SK-N-SH (cell line): ENCODE data around the gene GANAB. TPM values are rescaled to one million over a fixed set of nuclear protein-coding genes. Genes with fewer than 3 reads are reported as not detected.

Experiments used
- CTCF ChIA-PET: fragments of 300-600, 350-600 bp; formaldehyde crosslinking; extraction: SDS; loops from one replicate; lab custom pipeline; 2021; lab: Yijun Ruan, JAX
- POLR2A ChIA-PET: fragments of 350-600 bp; sonication (Branson Sonifier 250); formaldehyde crosslinking; extraction: SDS; loops from one replicate; lab custom pipeline; 2020; ENCODE audit warnings: antibody characterized with exemption, inconsistent platforms; lab: Yijun Ruan, JAX
- DNase-seq: peaks from one replicate; pipeline ENCODE4 v3.0.0; 2012
- H2AFZ ChIP-seq: fragments of 200-600 bp; sonication (generic); 2 replicates; pipeline ENCODE4 v1.8.1; 2016; ENCODE audit warnings: antibody characterized with exemption, mild to moderate bottlenecking, low read depth
- H3F3A ChIP-seq: fragments of 200-600 bp; sonication (generic); replicated peaks from 2 replicates; pipeline ENCODE3; 2016; ENCODE audit warnings: antibody characterized with exemption, mild to moderate bottlenecking; ENCODE audit not compliant: insufficient read depth
- H3K27ac ChIP-seq, 2 experiments: fragments of 200-500 bp in 1 of 2; fragments of 200-600 bp in 1 of 2; sonication (Bioruptor generic) in 1 of 2; sonication (generic), shearing (Covaris generic) in 1 of 2; 2 replicates each; pipeline versions ENCODE4 v1.5.1 to v1.6.1; 2014 to 2016; ENCODE audit warnings: low read depth in 2 of 2, inconsistent platforms in 1 of 2, low read length in 1 of 2, mild to moderate bottlenecking in 1 of 2, mixed read lengths in 1 of 2
- H3K27me3 ChIP-seq: fragments of 200-600 bp; sonication (generic), shearing (Covaris generic); 2 replicates; pipeline ENCODE4 v1.6.1; 2016; ENCODE audit warnings: mixed run types; ENCODE audit not compliant: insufficient read depth
- H3K36me3 ChIP-seq, 2 experiments: fragments of 200-500 bp in 1 of 2; fragments of 200-600 bp in 1 of 2; sonication (Bioruptor generic) in 1 of 2; sonication (generic) in 1 of 2; replicated peaks in 1 of 2; 2 replicates each; pipeline versions ENCODE3 to v1.5.1; 2014 to 2016; ENCODE audit warnings: low read length in 1 of 2, mild to moderate bottlenecking in 1 of 2; ENCODE audit not compliant: insufficient read depth in 2 of 2, control insufficient read depth in 1 of 2
- H3K4me1 ChIP-seq, 2 experiments: fragments of 200-500 bp in 1 of 2; fragments of 200-600 bp in 1 of 2; sonication (Bioruptor generic) in 1 of 2; sonication (generic), shearing (Covaris generic) in 1 of 2; 2 replicates each; pipeline versions ENCODE4 v1.5.1 to v1.6.1; 2014 to 2016; ENCODE audit warnings: low read depth in 1 of 2, low read length in 1 of 2, mixed run types in 1 of 2; ENCODE audit not compliant: insufficient read depth in 2 of 2, control insufficient read depth in 1 of 2
- H3K4me2 ChIP-seq: fragments of 200-600 bp; sonication (generic), shearing (Covaris generic); 2 replicates; pipeline ENCODE4 v1.6.1; 2017; ENCODE audit warnings: mixed run types
- H3K4me3 ChIP-seq, 2 experiments: fragments of 200-500 bp in 1 of 2; fragments of 200-600 bp in 1 of 2; sonication (Bioruptor generic) in 1 of 2; sonication (generic), shearing (Covaris generic) in 1 of 2; 2 replicates each; pipeline versions ENCODE4 v1.5.1 to v1.8.1; 2014 to 2016; ENCODE audit warnings: low read depth in 2 of 2, inconsistent platforms in 1 of 2, low read length in 1 of 2, mild to moderate bottlenecking in 1 of 2, mixed read lengths in 1 of 2, moderate library complexity in 1 of 2
- H3K79me2 ChIP-seq: fragments of 200-600 bp; sonication (generic); 2 replicates; pipeline ENCODE4 v1.8.1; 2017; ENCODE audit warnings: mild to moderate bottlenecking; ENCODE audit not compliant: insufficient read depth
- H3K9ac ChIP-seq: fragments of 200-600 bp; sonication (generic); 2 replicates; pipeline ENCODE4 v1.6.1; 2017; ENCODE audit warnings: mixed run types
- H3K9me2 ChIP-seq: fragments of 200-600 bp; sonication (generic); 2 replicates; pipeline ENCODE4 v1.6.1; 2017; ENCODE audit warnings: mixed run types
- H3K9me3 ChIP-seq: fragments of 200-600 bp; sonication (generic); 2 replicates; pipeline ENCODE4 v1.6.1; 2017; ENCODE audit warnings: mixed run types, mild to moderate bottlenecking, moderate library complexity
- H4K20me1 ChIP-seq: fragments of 200-600 bp; sonication (generic); 2 replicates; pipeline ENCODE4 v1.6.1; 2017; ENCODE audit warnings: mild to moderate bottlenecking, mixed run types; ENCODE audit not compliant: insufficient read depth
- CHD2 ChIP-seq: fragments of 150-350 bp; IDR thresholded peaks from 2 replicates; pipeline ENCODE4 v1.6.1; 2018; ENCODE audit warnings: low read length; ENCODE audit not compliant: partially characterized antibody
- EP300 ChIP-seq, 2 experiments: IDR thresholded peaks; 2 replicates each; pipeline versions ENCODE4 v1.4.0 to v1.6.1; 2012; ENCODE audit warnings: borderline replicate concordance in 1 of 2, low read depth in 1 of 2, low read length in 1 of 2
- EZH2phosphoT487 ChIP-seq: fragments of 200-600 bp; sonication (generic); IDR thresholded peaks from 2 replicates; pipeline ENCODE4 v1.6.1; 2017; ENCODE audit warnings: low read depth, mixed run types, mild to moderate bottlenecking, antibody characterized with exemption, moderate library complexity, borderline replicate concordance
- FOSL2 ChIP-seq: IDR thresholded peaks from 2 replicates; pipeline ENCODE4 v1.4.0; 2012; ENCODE audit warnings: low read depth, mild to moderate bottlenecking, moderate library complexity, borderline replicate concordance
- JUND ChIP-seq: IDR thresholded peaks from 2 replicates; pipeline ENCODE4 v1.4.0; 2012
- MXI1 ChIP-seq: IDR thresholded peaks from 2 replicates; pipeline ENCODE4 v1.6.1; 2012; ENCODE audit warnings: mild to moderate bottlenecking, low read depth, low read length, improper control_type of control experiment
- NFIC ChIP-seq: IDR thresholded peaks from 2 replicates; pipeline ENCODE4 v1.4.0; 2012; ENCODE audit warnings: borderline replicate concordance
- RAD21 ChIP-seq: IDR thresholded peaks from 2 replicates; pipeline ENCODE4 v1.6.1; 2012; ENCODE audit warnings: mild to moderate bottlenecking, low read length
- RXRA ChIP-seq: IDR thresholded peaks from 2 replicates; pipeline ENCODE4 v1.4.0; 2012; ENCODE audit warnings: low read depth, mild to moderate bottlenecking, borderline replicate concordance
- SMC3 ChIP-seq: IDR thresholded peaks from 2 replicates; pipeline ENCODE4 v1.6.1; 2012; ENCODE audit warnings: low read depth, low read length, improper control_type of control experiment
- TAF1 ChIP-seq: IDR thresholded peaks from 2 replicates; pipeline ENCODE4 v1.6.1; 2012; ENCODE audit warnings: low read depth, mild to moderate bottlenecking, low read length, moderate library complexity, borderline replicate concordance
- TCF12 ChIP-seq: IDR thresholded peaks from 2 replicates; pipeline ENCODE4 v1.4.0; 2012
- YY1 ChIP-seq: IDR thresholded peaks from 2 replicates; pipeline ENCODE4 v1.4.0; 2012; ENCODE audit warnings: low read depth, mild to moderate bottlenecking
- WGBS: methylation state at CpG from one replicate; pipeline ENCODE4 v1.1.6; 2017; ENCODE audit warnings: low lambda C conversion rate; 5-methylcytosine and 5-hydroxymethylcytosine counted together
- polyA plus RNA-seq, 3 experiments: library from polyadenylated mRNA; depleted of rRNA; stranded (reverse); fragments of >200 nt; gene quantifications; 2 replicates each; pipeline ENCODE4 v1.2.3, GENCODE V29; 2012
- TF ChIP-seq, protein P1 (sequence below): fragments of 150-350 bp; IDR thresholded peaks from 2 replicates; pipeline ENCODE4 v1.6.1; 2017; ENCODE audit warnings: antibody characterized with exemption, low read length, low read depth, borderline replicate concordance
- TF ChIP-seq, protein P2 (sequence below): fragments of 200-600 bp; sonication (generic); IDR thresholded peaks from 2 replicates; pipeline ENCODE4 v1.6.1; 2017; ENCODE audit warnings: antibody characterized with exemption, mild to moderate bottlenecking, moderate library complexity
- TF ChIP-seq, protein P3 (sequence below): IDR thresholded peaks from 2 replicates; pipeline ENCODE4; 2012
- TF ChIP-seq, protein P4 (sequence below): IDR thresholded peaks from 2 replicates; pipeline ENCODE4 v1.4.0; 2012; ENCODE audit warnings: low read depth, borderline replicate concordance

The GANAB gene
- polyA plus RNA-seq, 1 of the 3 experiments (the other 2 are of a cell fraction): 275 TPM

DNA sequence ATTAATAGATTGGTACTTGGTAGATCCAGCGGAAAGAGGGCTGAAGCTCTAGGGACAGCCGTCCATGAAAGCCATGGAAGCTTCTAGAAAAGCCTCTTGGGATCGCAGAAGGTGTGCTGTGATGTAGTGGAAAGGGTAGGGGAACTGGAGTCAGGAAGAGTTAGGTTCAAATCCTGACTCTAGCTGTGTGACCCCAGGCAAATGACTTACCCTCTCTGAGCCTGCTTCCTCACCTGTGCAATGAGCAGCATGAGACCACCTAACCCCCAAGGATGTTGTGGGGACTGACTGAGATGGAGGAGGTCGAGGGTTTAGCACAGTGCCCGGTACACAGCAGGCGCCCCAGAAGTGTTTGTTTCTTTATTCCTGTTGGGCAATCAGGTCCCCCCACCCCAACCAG is 36.0 kb downstream of the GANAB start:
- Histone ChIP-seq H3K27me3 (no peaks in the 10 kb centered on the region), H3K79me2 (peaks cover 17% of the 10 kb centered on the region; the same call in 1 of the 2 replicates), H3K27ac (no peak overlapping the region), H3K36me3 (peaks cover 15 to 20% of the 10 kb centered on the region in 2 experiments), H3K9me3 (no peaks in the 10 kb centered on the region), H3K4me2 (no peak overlapping the region), H3K9ac (no peak overlapping the region), H3K4me3 (no peak overlapping the region; a peak in 1 of 4 replicates), H3F3A (peaks cover 27% of the 10 kb centered on the region)
- POLR2A ChIA-PET: interaction anchor here (1.0 to 1.7 kb wide), 3 partner anchors 9 to 55 kb away, joined by 3 to 10 read pairs (median 9); partner anchors contain the start of genes B3GAT3, C11orf98, CSKMT and MTA2
- TF ChIP-seq EZH2phosphoT487 (no peak), RXRA (no peak), MXI1 (no peak), TAF1 (no peak)
- TF ChIP-seq, all 33 proteins: peak for 0
- 96% methylated on average over 6 of the region's 6 CpGs for WGBS
- no peaks in the 10 kb centered on the region for H4K20me1 ChIP-seq
- DNase-seq: no peak
- no peak overlapping the region for H2AFZ ChIP-seq
- H3K4me1 ChIP-seq: peaks cover 4 to 24% of the 10 kb centered on the region in 2 experiments; a peak in 2 of 4 replicates
- H3K9me2 ChIP-seq: no peaks in the 10 kb centered on the region
- CTCF ChIA-PET: interaction anchor here (0.9 to 6.9 kb wide), 7 partner anchors 10 to 233 kb away, joined by 5 to 69 read pairs (median 8); partner anchors contain the start of genes LBHD1, MTA2, TUT1 and UQCC3

DNA sequence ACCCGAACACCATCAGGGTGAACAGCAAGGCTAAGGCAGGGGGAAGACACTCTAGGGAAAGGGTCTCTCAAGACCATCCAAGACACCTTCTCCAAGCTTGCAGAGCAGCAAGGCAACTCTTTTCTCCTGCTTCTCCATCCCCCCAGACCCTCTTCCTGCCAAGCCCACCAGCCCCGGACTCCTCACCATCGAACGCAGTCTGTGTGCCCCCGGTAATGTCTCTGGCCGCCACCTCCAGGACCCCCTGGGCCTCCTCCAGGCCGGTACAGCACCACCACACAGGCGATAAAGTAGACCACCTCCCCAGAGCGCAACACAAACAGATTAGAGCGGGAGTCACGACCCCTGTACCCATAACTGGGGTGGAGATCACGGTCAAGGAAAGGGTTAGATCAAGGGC is 37.6 kb downstream of the GANAB start:
- ChIA-PET POLR2A (interaction anchor here (1.6 kb wide), 1 partner anchor 17 kb away, joined by 4 read pairs; the partner anchor contains the start of gene TUT1), CTCF (interaction anchor here (2.6 to 6.9 kb wide), 2 partner anchors 12 to 16 kb away, joined by 8 to 69 read pairs; partner anchors contain the start of genes B3GAT3 and TUT1)
- peaks cover 4 to 20% of the 10 kb centered on the region in 2 experiments; a peak in 2 of 4 replicates for H3K4me1 ChIP-seq
- peaks cover 17% of the 10 kb centered on the region; the same call in 1 of the 2 replicates for H3K79me2 ChIP-seq
- DNase-seq: no peak
- H3K9me3 ChIP-seq: no peaks in the 10 kb centered on the region
- H4K20me1 ChIP-seq: no peaks in the 10 kb centered on the region
- H3K27me3 ChIP-seq: no peaks in the 10 kb centered on the region
- H3K27ac ChIP-seq: no peak overlapping the region
- H3K9me2 ChIP-seq: no peaks in the 10 kb centered on the region
- H3K36me3 ChIP-seq: peaks cover 21 to 27% of the 10 kb centered on the region in 2 experiments
- no peak overlapping the region for H3K4me3 ChIP-seq
- 96% methylated on average over 12 of the region's 12 CpGs for WGBS
- TF ChIP-seq, protein P1, sequence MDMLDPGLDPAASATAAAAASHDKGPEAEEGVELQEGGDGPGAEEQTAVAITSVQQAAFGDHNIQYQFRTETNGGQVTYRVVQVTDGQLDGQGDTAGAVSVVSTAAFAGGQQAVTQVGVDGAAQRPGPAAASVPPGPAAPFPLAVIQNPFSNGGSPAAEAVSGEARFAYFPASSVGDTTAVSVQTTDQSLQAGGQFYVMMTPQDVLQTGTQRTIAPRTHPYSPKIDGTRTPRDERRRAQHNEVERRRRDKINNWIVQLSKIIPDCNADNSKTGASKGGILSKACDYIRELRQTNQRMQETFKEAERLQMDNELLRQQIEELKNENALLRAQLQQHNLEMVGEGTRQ: no peak
- TF ChIP-seq, protein P2, sequence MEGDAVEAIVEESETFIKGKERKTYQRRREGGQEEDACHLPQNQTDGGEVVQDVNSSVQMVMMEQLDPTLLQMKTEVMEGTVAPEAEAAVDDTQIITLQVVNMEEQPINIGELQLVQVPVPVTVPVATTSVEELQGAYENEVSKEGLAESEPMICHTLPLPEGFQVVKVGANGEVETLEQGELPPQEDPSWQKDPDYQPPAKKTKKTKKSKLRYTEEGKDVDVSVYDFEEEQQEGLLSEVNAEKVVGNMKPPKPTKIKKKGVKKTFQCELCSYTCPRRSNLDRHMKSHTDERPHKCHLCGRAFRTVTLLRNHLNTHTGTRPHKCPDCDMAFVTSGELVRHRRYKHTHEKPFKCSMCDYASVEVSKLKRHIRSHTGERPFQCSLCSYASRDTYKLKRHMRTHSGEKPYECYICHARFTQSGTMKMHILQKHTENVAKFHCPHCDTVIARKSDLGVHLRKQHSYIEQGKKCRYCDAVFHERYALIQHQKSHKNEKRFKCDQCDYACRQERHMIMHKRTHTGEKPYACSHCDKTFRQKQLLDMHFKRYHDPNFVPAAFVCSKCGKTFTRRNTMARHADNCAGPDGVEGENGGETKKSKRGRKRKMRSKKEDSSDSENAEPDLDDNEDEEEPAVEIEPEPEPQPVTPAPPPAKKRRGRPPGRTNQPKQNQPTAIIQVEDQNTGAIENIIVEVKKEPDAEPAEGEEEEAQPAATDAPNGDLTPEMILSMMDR: no peak
- TF ChIP-seq CHD2 (no peak), RXRA (no peak), FOSL2 (no peak), SMC3 (no peak), TCF12 (no peak), JUND (no peak), RAD21 (no peak), NFIC (no peak), YY1 (no peak), EP300 (IDR thresholded peaks at IDR 0.05; ENCODE audit: borderline replicate concordance in 1 of 2, low read depth in 1 of 2, low read length in 1 of 2) (no peak)
- TF ChIP-seq, protein P3, sequence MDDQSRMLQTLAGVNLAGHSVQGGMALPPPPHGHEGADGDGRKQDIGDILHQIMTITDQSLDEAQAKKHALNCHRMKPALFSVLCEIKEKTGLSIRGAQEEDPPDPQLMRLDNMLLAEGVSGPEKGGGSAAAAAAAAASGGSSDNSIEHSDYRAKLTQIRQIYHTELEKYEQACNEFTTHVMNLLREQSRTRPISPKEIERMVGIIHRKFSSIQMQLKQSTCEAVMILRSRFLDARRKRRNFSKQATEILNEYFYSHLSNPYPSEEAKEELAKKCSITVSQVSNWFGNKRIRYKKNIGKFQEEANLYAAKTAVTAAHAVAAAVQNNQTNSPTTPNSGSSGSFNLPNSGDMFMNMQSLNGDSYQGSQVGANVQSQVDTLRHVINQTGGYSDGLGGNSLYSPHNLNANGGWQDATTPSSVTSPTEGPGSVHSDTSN: no peak
- TF ChIP-seq, protein P4, sequence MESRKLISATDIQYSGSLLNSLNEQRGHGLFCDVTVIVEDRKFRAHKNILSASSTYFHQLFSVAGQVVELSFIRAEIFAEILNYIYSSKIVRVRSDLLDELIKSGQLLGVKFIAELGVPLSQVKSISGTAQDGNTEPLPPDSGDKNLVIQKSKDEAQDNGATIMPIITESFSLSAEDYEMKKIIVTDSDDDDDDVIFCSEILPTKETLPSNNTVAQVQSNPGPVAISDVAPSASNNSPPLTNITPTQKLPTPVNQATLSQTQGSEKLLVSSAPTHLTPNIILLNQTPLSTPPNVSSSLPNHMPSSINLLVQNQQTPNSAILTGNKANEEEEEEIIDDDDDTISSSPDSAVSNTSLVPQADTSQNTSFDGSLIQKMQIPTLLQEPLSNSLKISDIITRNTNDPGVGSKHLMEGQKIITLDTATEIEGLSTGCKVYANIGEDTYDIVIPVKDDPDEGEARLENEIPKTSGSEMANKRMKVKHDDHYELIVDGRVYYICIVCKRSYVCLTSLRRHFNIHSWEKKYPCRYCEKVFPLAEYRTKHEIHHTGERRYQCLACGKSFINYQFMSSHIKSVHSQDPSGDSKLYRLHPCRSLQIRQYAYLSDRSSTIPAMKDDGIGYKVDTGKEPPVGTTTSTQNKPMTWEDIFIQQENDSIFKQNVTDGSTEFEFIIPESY: no peak
- no peak overlapping the region for H3K9ac ChIP-seq
- no peak overlapping the region for H3K4me2 ChIP-seq
- peaks cover 21% of the 10 kb centered on the region for H3F3A ChIP-seq
- H2AFZ ChIP-seq: no peak overlapping the region
